Tibial nerve (tissue), 4 donors: ENCODE results near the gene ANKRD40. TPM values are rescaled to one million over a fixed set of nuclear protein-coding genes. Genes with fewer than 3 reads are reported as not detected.

Experiments used
- DNase-seq, 2 donors: peaks; one replicate each; pipeline ENCODE4 v3.0.0-alpha.2; 2019; ENCODE audit warnings: low spot score in 2 of 2
- H3K27ac ChIP-seq, 4 donors: fragments of 200-600 bp; sonication (generic) in 3 of 4; one replicate each; pipeline ENCODE4 v1.5.1; 2017 to 2019; ENCODE audit warnings: mild to moderate bottlenecking in 1 of 4
- H3K27me3 ChIP-seq, 2 donors: fragments of 200-600 bp; sonication (generic) in 1 of 2; one replicate each; pipeline versions ENCODE4 v1.5.1 to v1.6.0; 2017 to 2019
- H3K36me3 ChIP-seq, 3 donors: fragments of 200-600 bp; sonication (generic); one replicate each; pipeline ENCODE4 v1.5.1; 2018 to 2019
- H3K4me1 ChIP-seq, 4 donors: fragments of 200-600 bp; sonication (generic) in 3 of 4; one replicate each; pipeline ENCODE4 v1.5.1; 2017 to 2019
- H3K4me3 ChIP-seq, 4 donors: fragments of 200-600 bp; sonication (generic) in 3 of 4; one replicate each; pipeline ENCODE4 v1.5.1; 2017 to 2019; ENCODE audit warnings: mild to moderate bottlenecking in 1 of 4, moderate library complexity in 1 of 4
- H3K9me3 ChIP-seq, 4 donors: fragments of 200-600 bp; sonication (generic) in 3 of 4; one replicate each; pipeline ENCODE4 v1.5.1; 2017 to 2019
- EP300 ChIP-seq, 2 donors: sonication (generic); formaldehyde crosslinking; IDR thresholded peaks; one replicate each; pipeline ENCODE4 v1.6.1; 2017; ENCODE audit warnings: antibody characterized with exemption in 2 of 2, mild to moderate bottlenecking in 1 of 2
- POLR2A ChIP-seq, 2 donors: fragments of 450-650 bp; IDR thresholded peaks; one replicate each; pipeline ENCODE4 v1.6.1; 2017; ENCODE audit warnings: antibody characterized with exemption in 2 of 2, mild to moderate bottlenecking in 2 of 2, moderate library complexity in 2 of 2
- WGBS, 2 donors: methylation state at CpG; one replicate each; pipeline ENCODE4 v1.1.5; 2018; 5-methylcytosine and 5-hydroxymethylcytosine counted together
- total RNA-seq, 4 donors: library from RNA; depleted of rRNA; stranded (reverse); fragments of >200 nt; gene quantifications; one replicate each; pipeline ENCODE4 v1.1.0, GENCODE V29; 2016
- TF ChIP-seq, protein P1 (sequence below), 5 experiments: fragments of 200-600 bp in 3 of 5; fragments of 450-650 bp in 2 of 5; sonication (generic) in 3 of 5; IDR thresholded peaks; one replicate each; pipeline ENCODE4 v1.5.1; 2016 to 2019; ENCODE audit warnings: antibody characterized with exemption in 5 of 5, mild to moderate bottlenecking in 3 of 5, moderate library complexity in 2 of 5

Gene ANKRD40, protein sequence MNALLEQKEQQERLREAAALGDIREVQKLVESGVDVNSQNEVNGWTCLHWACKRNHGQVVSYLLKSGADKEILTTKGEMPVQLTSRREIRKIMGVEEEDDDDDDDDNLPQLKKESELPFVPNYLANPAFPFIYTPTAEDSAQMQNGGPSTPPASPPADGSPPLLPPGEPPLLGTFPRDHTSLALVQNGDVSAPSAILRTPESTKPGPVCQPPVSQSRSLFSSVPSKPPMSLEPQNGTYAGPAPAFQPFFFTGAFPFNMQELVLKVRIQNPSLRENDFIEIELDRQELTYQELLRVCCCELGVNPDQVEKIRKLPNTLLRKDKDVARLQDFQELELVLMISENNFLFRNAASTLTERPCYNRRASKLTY
- 10 to 100 TPM; 48.0 to 80.6 (median 55.0) TPM for total RNA-seq

DNA sequence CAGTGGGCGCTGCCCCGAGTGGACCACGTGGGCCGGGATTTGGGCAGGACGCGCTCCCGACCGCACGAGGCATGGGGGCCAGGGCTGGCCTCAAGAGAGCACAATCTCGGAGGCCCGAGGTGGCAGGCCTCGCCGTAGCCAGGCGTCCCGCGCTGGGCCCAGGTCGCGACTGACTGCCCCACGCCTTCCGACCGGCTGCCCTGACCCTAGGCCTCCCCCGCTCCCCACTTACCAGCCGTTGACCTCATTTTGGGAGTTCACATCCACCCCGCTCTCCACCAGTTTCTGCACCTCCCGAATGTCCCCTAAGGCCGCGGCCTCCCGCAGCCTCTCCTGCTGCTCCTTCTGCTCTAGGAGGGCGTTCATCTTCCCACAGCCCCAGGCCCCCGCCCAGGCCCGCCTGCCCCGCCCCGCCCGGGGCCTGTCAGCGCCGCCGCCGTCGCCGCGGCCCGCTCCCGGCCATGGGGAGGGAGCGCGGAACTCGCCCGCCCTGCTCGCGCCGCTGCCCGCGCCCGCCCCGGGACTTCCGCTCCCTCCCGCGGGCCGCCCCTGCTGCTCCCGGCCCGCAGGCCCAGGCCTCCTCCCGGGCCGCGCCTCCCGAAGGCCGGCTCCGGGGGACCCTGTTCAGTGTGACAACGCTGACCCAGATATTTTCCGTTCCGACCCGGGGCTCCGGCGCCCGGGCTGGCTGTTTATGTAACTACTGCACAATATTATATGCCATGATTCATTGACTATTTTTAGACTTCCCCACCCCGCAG is at the start of gene ANKRD40:
ANKRD40 (minus strand) TSS at position 626 of the 761 bp plus-strand sequence; CDS start at position 366, 260 bp downstream.
- Histone ChIP-seq H3K9me3 (no peaks in the 10 kb centered on the region), H3K4me3 (peak within 1 kb of the TSS; percentile 66 to 84 (median 77)), H3K27me3 (no peaks in the 10 kb centered on the region), H3K27ac (peak within 1 kb of the TSS; percentile 95 to 100 (median 99)), H3K36me3 (peaks cover 0 to 18% (median 0%) of the 10 kb centered on the region in 3 donors), H3K4me1 (peaks cover 0 to 61% (median 20%) of the 10 kb centered on the region in 4 donors)
- TF ChIP-seq POLR2A (IDR thresholded peaks at IDR 0.05), result peak; percentile 48 to 70
- TF ChIP-seq, protein P1, sequence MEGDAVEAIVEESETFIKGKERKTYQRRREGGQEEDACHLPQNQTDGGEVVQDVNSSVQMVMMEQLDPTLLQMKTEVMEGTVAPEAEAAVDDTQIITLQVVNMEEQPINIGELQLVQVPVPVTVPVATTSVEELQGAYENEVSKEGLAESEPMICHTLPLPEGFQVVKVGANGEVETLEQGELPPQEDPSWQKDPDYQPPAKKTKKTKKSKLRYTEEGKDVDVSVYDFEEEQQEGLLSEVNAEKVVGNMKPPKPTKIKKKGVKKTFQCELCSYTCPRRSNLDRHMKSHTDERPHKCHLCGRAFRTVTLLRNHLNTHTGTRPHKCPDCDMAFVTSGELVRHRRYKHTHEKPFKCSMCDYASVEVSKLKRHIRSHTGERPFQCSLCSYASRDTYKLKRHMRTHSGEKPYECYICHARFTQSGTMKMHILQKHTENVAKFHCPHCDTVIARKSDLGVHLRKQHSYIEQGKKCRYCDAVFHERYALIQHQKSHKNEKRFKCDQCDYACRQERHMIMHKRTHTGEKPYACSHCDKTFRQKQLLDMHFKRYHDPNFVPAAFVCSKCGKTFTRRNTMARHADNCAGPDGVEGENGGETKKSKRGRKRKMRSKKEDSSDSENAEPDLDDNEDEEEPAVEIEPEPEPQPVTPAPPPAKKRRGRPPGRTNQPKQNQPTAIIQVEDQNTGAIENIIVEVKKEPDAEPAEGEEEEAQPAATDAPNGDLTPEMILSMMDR (IDR thresholded peaks at IDR 0.05), result peak in 2 of 5 experiments; percentile 34 to 54
- TF ChIP-seq EP300 (IDR thresholded peaks at IDR 0.05), result peak; percentile 7 to 91
- 0 to 1% methylated on average over 15 to 54 of the region's 74 CpGs for whole genome bisulfite sequencing, 2 donors
- DNase-seq, result peak; percentile 84 to 86

DNA sequence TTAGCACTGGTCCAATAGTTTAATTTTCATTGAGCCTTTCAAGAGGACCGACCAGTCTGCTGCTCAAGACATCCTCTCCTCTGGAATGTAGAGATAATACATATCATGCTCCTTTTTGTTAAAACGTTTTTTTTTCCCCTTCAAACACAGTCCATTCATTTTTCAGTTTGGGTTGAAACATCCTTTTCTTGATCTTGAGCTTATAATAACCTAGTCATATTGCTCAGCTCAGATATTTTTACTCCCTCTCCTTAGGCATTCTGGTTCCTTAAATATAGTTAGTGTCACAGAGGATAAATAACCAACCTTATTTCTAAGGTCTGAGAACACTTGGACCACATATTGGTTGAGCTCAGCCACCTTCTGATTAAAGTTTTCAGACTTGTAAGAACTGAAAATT is 46.8 kb upstream of the ANKRD40 start:
- DNase-seq, result no peak
- Histone ChIP-seq H3K4me1 (no peaks in the 10 kb centered on the region), H3K9me3 (no peaks in the 10 kb centered on the region), H3K27me3 (no peaks in the 10 kb centered on the region), H3K27ac (no peak overlapping the region), H3K36me3 (peaks cover 0 to 64% (median 5%) of the 10 kb centered on the region in 3 donors), H3K4me3 (no peak overlapping the region)
- 52 to 54% methylated on average over 2 of the region's 2 CpGs for WGBS, 2 donors
- TF ChIP-seq EP300 (IDR thresholded peaks at IDR 0.05) (no peak), POLR2A (IDR thresholded peaks at IDR 0.05) (no peak)
- TF ChIP-seq, protein P1 (IDR thresholded peaks at IDR 0.05), result no peak

DNA sequence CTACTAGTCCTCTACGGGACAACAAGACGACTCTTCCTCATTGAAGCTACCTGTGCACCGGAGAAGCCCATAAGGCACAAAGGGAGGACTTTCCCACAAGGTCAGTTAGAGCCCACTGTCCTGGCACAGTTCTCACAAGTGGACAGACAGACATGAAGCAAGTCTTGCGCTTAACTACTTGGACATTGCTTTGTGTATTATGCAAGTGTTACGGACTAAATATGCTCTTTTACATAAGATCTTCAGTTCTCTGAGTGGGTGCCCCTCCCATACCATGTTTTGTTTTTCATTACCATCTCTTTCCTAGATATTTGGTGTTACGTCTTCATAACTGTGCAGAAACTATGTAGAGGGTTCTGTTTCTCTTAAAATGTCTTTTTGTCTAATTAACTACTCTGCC is 41.5 kb upstream of the ANKRD40 start:
- no peak overlapping the region for H3K4me3 ChIP-seq
- TF ChIP-seq EP300 (IDR thresholded peaks at IDR 0.05) (no peak), POLR2A (IDR thresholded peaks at IDR 0.05) (no peak)
- TF ChIP-seq, protein P1 (IDR thresholded peaks at IDR 0.05), result no peak
- no peak for DNase-seq
- H3K4me1 ChIP-seq, result no peaks in the 10 kb centered on the region
- WGBS, 2 donors, result 85 to 89% methylated on average over 6 of the region's 6 CpGs
- H3K9me3 ChIP-seq, result no peaks in the 10 kb centered on the region
- no peak overlapping the region for H3K27ac ChIP-seq
- H3K27me3 ChIP-seq, result no peaks in the 10 kb centered on the region
- H3K36me3 ChIP-seq, result peaks cover 10 to 98% (median 39%) of the 10 kb centered on the region in 3 donors

DNA sequence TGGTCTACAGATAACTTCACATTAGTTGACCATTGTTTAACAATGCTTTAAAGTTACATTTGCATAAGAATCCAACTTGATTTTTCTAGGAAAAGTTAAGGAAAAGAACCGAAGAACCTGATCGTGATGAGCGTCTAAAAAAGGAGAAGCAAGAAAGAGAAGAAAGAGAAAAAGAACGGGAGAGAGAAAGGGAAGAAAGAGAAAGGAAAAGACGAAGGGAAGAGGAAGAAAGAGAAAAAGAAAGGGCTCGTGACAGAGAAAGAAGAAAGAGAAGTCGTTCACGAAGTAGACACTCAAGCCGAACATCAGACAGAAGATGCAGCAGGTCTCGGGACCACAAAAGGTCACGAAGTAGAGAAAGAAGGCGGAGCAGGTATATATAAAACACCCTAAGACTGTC is 37.9 kb upstream of the ANKRD40 start:
- H3K27me3 ChIP-seq, result no peaks in the 10 kb centered on the region
- 84 to 88% methylated on average over 12 of the region's 12 CpGs for WGBS, 2 donors
- H3K4me1 ChIP-seq, result no peaks in the 10 kb centered on the region
- TF ChIP-seq EP300 (IDR thresholded peaks at IDR 0.05) (no peak), POLR2A (IDR thresholded peaks at IDR 0.05) (no peak)
- TF ChIP-seq, protein P1 (IDR thresholded peaks at IDR 0.05), result no peak
- no peak overlapping the region for H3K27ac ChIP-seq
- H3K36me3 ChIP-seq, result peaks cover 10 to 100% (median 61%) of the 10 kb centered on the region in 3 donors
- no peak overlapping the region for H3K4me3 ChIP-seq
- no peaks in the 10 kb centered on the region for H3K9me3 ChIP-seq
- DNase-seq, result no peak
